ENCODE data around the gene C17orf50. TPM values are rescaled to one million over a fixed set of nuclear protein-coding genes. Genes with fewer than 3 reads are reported as not detected.
A peak's percentile ranks its signal among the peaks of the same experiment; 100 is the strongest.

C17orf50 gene
- total RNA-seq, 2 experiments from 2014 or later = not detected

DNA sequence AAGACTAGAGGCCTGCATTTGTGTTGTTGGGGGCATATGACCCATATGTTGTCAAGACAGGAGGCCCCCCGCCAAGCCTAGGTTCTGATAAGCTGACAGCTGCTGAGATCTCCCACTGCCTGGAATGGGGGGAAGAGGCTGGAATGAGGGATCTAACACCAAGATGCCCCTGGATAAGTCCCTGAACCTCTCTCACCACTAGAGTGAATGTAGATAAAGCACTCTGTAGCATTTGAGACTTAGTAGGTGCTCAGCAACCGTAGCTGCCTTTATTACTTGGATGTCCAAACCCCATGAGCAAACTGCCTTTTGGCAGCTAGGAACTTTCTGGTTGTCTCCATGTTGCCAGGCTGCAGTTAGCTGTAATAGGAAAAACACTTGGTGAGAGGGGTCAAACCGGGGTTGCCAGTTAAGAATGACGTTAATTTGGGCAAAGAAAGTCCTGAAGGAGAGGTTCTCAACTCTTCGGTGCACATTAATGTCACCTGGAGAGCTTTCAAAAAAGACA, 33.7 kb upstream of the C17orf50 start:
- Mint-ChIP-seq H3K27me3 (ENCODE audit: low read depth) (no peaks in the 10 kb centered on the region), H3K36me3 (ENCODE audit: low read depth) (peaks cover 14% of the 10 kb centered on the region), H3K4me1 (ENCODE audit: low read depth) (peaks cover 14% of the 10 kb centered on the region), H3K27ac (no peak overlapping the region), H3K4me3 (no peak overlapping the region), H3K9me3 (no peaks in the 10 kb centered on the region)
- no peak for DNase-seq
- intact Hi-C loops (cut with micrococcal nuclease) = no loop called here
- CTCF ChIA-PET = interaction anchor here (1.7 kb wide), 1 partner anchor 13 kb away, joined by 4 read pairs; no protein-coding TSS in a partner anchor

DNA sequence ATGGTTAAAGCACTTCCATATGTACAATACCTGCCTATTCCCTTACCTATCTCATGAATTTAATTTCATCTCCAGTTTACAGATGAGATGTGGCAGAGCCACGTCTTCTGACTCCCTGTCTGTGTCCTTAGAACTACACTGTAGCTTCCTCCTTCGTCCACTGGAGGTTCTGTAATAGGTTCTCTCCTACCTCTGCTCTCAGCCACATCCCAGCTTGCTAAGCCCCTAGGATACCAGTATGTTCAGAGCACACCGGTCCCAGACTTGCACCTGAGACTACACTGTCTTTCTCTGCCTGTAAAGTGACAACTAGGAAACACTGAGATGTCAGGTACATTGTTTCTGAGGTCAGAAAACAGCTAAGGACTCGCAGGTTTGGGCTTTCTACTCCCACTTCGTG, 33.1 kb upstream of the C17orf50 start:
- H3K4me3 Mint-ChIP-seq = no peak overlapping the region
- intact Hi-C loops (cut with micrococcal nuclease) = no loop called here

DNA sequence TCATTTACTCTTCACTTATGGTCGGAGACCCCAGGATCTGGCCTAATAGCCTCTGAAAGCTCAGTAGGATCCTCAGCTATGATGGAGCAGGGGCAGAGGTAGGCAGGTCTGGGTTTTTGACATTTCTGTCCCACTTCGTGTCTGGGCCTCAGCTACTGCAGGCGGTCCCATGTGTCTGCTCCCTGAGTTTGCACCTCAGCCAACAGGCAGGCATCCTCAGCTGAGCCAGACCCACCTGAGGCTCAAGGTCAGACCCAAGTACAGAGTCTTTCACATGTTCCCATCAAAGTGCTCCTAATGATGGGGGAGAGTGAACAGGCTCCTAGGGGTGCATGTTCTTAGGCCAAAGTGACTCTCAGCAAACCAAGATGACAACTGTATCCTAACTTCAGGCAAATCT, 32.1 kb upstream of the C17orf50 start:
- H3K36me3 Mint-ChIP-seq (ENCODE audit: low read depth) = peaks cover 14% of the 10 kb centered on the region
- no peak overlapping the region for H3K4me3 Mint-ChIP-seq
- intact Hi-C loops (cut with micrococcal nuclease) = no loop called here
- CTCF ChIA-PET = interaction anchor here (1.0 to 1.5 kb wide), 2 partner anchors 19 to 80 kb away, joined by 4 to 7 read pairs; no protein-coding TSS in a partner anchor
- no peaks in the 10 kb centered on the region for H3K27me3 Mint-ChIP-seq (ENCODE audit: low read depth)
- no peak overlapping the region for H3K27ac Mint-ChIP-seq
- no peak for DNase-seq
- no peaks in the 10 kb centered on the region for H3K9me3 Mint-ChIP-seq
- peaks cover 16% of the 10 kb centered on the region for H3K4me1 Mint-ChIP-seq (ENCODE audit: low read depth)

More for the DNA sequence above, 33.1 kb upstream of the C17orf50 start:
- Mint-ChIP-seq H3K36me3 (ENCODE audit: low read depth) (peaks cover 14% of the 10 kb centered on the region), H3K27me3 (ENCODE audit: low read depth) (no peaks in the 10 kb centered on the region), H3K27ac (no peak overlapping the region), H3K4me1 (ENCODE audit: low read depth) (peaks cover 16% of the 10 kb centered on the region), H3K9me3 (no peaks in the 10 kb centered on the region)
- CTCF ChIA-PET = interaction anchor here (0.5 to 1.7 kb wide), 4 partner anchors 12 to 435 kb away, joined by 4 to 7 read pairs (median 4); no protein-coding TSS in a partner anchor
- no peak for DNase-seq

DNA sequence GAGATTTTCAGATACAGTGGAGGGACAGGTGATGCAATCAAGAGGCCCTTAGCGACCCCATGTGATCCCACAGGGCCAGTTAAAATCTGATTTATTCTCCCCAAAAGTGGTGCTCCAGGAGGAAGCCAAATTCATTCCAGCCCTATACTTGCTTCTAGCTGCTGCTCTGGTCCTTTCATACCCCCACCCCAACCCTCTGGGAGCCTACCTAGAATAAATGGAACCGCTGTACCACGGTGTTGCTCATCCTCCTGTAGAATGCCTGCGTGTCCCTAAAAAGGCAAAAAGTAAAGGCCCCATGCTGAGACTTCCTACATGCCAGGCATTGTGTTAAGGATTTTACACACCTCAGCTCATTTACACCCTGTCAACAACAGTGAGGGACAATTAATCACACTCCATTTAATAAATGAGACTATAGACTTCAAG, 31.3 kb upstream of the C17orf50 start:
- intact Hi-C loops (cut with micrococcal nuclease) = no loop called here
- Mint-ChIP-seq H3K4me3 (no peak overlapping the region), H3K27me3 (ENCODE audit: low read depth) (no peaks in the 10 kb centered on the region), H3K4me1 (ENCODE audit: low read depth) (peaks cover 16% of the 10 kb centered on the region), H3K36me3 (ENCODE audit: low read depth) (peaks cover 10% of the 10 kb centered on the region), H3K27ac (no peak overlapping the region), H3K9me3 (no peaks in the 10 kb centered on the region)
- CTCF ChIA-PET = interaction anchor here (2.8 kb wide), 1 partner anchor 18 kb away, joined by 16 read pairs; no protein-coding TSS in a partner anchor
- DNase-seq = no peak

DNA sequence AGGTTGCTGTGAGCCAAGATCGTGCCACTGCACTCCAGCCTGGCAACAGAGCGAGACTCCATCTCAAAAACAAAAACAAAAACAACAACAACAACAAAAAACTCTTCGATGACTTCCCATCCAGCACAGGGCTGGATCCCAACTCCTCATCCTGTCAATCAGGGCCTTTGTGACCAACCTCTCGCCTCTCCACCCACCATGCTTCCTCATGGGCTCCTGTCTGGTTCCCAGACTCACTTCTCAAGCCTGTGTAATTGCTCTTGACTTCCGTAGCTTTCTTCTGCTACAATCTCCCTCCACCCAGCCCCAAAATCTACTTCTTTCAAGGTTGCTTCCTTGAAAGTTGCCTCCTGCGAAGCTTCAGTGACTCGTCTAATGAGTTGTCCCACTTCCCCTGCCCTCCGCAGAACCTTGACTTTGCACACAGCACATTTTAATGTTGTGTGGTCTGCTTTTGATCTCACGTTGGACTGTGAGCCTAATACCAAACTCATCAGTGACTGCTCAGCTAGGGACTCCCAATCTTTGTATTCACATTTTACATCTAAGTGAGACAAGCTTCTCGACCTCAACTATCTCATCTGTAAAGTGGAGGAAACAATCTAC, 30.2 kb upstream of the C17orf50 start:
- Mint-ChIP-seq H3K9me3 (no peaks in the 10 kb centered on the region), H3K36me3 (ENCODE audit: low read depth) (peaks cover 4% of the 10 kb centered on the region), H3K27ac (no peak overlapping the region), H3K4me1 (ENCODE audit: low read depth) (peaks cover 16% of the 10 kb centered on the region), H3K27me3 (ENCODE audit: low read depth) (no peaks in the 10 kb centered on the region), H3K4me3 (peak overlapping the region; percentile 74)
- intact Hi-C loops (cut with micrococcal nuclease) = no loop called here
- peak; percentile 35 for DNase-seq
- CTCF ChIA-PET = interaction anchor here (0.7 to 2.8 kb wide), 8 partner anchors 9 to 126 kb away, joined by 3 to 16 read pairs (median 4); no protein-coding TSS in a partner anchor

DNA sequence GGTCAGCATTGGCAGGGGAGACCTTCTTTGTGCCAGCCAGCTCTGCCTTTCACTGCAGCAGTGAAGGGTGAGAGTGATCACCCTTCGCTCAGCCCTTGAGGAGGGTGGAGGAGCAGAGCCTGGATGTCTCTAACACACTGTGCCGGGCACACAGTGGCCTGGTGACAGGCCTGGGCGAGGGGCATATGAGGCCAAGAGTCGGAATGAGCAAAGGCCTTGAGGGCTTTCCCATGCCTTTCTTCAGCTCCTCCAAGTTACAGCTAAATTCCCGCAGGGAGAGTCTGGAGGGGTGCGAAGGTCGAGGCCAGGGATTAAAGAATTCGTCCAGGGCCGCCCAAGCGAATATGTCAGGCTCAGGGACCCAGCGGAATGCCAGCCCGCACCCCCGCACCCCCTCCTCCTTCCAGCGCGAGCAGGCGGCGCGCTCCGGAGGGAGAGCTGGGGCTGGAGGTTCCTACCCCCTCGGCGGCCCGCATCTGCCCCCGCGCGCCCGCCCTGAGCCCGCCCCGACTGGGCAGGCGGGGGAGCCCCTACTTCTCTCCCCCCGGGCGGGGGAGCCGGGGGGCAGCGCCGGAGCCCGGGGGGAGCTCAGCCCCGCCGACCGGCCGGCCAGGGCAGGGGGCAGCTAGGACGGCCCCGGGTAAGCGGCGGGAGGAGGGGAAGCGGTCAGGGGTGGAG, 29.3 kb upstream of the C17orf50 start, which contains the start of gene RASL10B:
RASL10B (plus strand) TSS at position 401 of the 678 bp plus-strand sequence. CDS start 3,546 bp downstream, outside the sequence.
- Mint-ChIP-seq H3K4me1 (ENCODE audit: low read depth) (peaks cover 16% of the 10 kb centered on the region), H3K4me3 (peak within 1 kb of the TSS; percentile 74), H3K36me3 (ENCODE audit: low read depth) (no peaks in the 10 kb centered on the region), H3K27me3 (ENCODE audit: low read depth) (no peaks in the 10 kb centered on the region), H3K9me3 (no peaks in the 10 kb centered on the region), H3K27ac (peak within 1 kb of the TSS; percentile 53)
- intact Hi-C loops (cut with micrococcal nuclease) = no loop called here
- peak; percentile 64 for DNase-seq
- CTCF ChIA-PET = interaction anchor here (0.5 to 2.8 kb wide), 7 partner anchors 8 to 135 kb away, joined by 3 to 16 read pairs (median 3); no protein-coding TSS in a partner anchor

DNA sequence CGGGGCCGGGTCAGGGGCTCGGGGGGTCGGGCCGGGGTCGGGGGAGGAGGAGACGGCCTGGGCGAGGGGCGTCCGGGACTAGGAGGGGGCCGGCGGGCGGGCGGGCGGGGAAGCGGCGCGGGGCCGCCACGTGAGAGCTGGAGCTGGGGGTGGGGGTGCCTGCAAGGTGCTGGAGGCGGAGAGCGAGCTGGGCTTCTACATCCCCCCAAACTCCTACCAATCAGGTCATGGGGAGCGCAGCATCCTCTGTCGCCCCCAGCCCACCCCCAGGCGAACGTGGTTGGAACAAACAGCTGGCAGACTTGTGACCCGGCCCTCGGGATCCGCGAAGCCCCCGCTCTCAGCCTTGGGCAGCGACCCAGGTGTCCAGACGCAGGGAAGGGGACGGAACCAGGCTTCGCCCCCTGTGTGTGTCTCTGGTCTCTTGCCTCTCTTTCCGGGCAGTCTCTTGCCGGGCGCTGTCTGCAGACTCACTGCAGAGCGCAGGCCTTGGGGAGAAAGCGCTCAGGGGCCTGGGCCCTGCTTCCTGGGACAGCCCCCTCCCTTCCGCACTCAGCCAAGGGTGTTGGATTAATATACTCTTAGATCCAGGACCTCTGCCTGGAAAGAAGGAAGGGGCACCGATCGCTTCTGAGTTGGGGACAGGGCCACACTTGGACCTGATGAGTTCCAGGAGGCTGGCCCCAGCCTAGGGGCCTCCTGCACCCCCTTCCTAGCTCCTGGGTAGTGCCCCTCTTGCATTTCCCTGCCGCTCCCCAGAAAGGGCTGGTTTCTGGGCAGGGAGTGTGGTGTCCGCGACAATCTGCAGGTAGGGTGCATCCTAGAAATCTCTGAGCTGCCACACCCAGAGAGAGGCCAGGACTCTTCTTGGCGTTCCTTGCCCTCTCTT, 28.5 kb upstream of the C17orf50 start:
- Mint-ChIP-seq H3K4me3 (peak overlapping the region; percentile 52), H3K36me3 (ENCODE audit: low read depth) (no peaks in the 10 kb centered on the region)

DNA sequence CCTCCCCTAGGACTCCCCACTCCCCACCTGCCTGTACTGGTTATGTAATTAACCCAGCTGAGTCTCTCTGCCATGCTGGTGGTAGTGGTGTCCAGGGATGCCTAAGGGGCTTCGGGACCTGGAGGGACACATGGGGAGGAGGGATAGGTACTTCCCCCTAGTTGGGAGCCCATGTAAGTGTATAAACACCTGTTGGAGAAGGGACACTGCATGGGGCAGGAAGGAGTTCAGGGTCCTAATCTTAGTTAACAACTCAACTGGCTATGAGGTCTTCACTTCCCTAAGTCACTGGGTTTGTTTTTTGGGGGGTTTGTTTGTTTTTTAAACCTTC, 27.9 kb upstream of the C17orf50 start:
- no peaks in the 10 kb centered on the region for H3K36me3 Mint-ChIP-seq (ENCODE audit: low read depth)
- CTCF ChIA-PET = interaction anchor here (0.5 kb wide), 1 partner anchor 64 kb away, joined by 4 read pairs; no protein-coding TSS in a partner anchor
- H3K27ac Mint-ChIP-seq = no peak overlapping the region
- peak overlapping the region; percentile 52 for H3K4me3 Mint-ChIP-seq
- DNase-seq = no peak
- no peaks in the 10 kb centered on the region for H3K27me3 Mint-ChIP-seq (ENCODE audit: low read depth)
- peaks cover 16% of the 10 kb centered on the region for H3K4me1 Mint-ChIP-seq (ENCODE audit: low read depth)
- intact Hi-C loops (cut with micrococcal nuclease) = no loop called here
- H3K9me3 Mint-ChIP-seq = no peaks in the 10 kb centered on the region

More for the DNA sequence above, 28.5 kb upstream of the C17orf50 start:
- intact Hi-C loops (cut with micrococcal nuclease) = no loop called here
- CTCF ChIA-PET = interaction anchor here (0.5 to 2.8 kb wide), 7 partner anchors 8 to 136 kb away, joined by 3 to 16 read pairs (median 4); no protein-coding TSS in a partner anchor
- Mint-ChIP-seq H3K27ac (no peak overlapping the region), H3K27me3 (ENCODE audit: low read depth) (no peaks in the 10 kb centered on the region), H3K4me1 (ENCODE audit: low read depth) (peaks cover 16% of the 10 kb centered on the region), H3K9me3 (no peaks in the 10 kb centered on the region)
- DNase-seq = no peak

DNA sequence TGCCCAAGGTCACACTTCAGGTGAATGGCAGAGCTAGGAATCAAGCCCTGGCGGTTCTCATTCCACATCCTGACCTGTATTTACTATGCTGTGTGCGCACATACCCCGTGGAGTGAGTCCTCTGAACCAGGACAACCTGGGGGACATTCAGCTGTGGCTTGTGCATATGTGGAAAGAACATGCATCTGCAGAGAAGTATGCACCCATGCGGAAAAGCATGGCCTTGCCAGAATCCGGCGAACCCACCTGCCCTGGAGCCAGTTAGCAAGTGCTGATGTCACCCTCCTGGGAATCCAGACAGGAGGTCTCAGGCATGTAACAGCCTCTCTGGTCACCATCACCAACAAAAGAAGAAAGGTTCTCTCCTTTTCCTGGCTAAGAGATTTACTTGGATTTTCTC, 27.3 kb upstream of the C17orf50 start:
- peaks cover 16% of the 10 kb centered on the region for H3K4me1 Mint-ChIP-seq (ENCODE audit: low read depth)
- H3K27me3 Mint-ChIP-seq (ENCODE audit: low read depth) = no peaks in the 10 kb centered on the region
- no peak overlapping the region for H3K27ac Mint-ChIP-seq
- H3K9me3 Mint-ChIP-seq = no peaks in the 10 kb centered on the region
- no peaks in the 10 kb centered on the region for H3K36me3 Mint-ChIP-seq (ENCODE audit: low read depth)
- DNase-seq = no peak
- H3K4me3 Mint-ChIP-seq = no peak overlapping the region
- CTCF ChIA-PET = no interaction called here
- intact Hi-C loops (cut with micrococcal nuclease) = no loop called here

DNA sequence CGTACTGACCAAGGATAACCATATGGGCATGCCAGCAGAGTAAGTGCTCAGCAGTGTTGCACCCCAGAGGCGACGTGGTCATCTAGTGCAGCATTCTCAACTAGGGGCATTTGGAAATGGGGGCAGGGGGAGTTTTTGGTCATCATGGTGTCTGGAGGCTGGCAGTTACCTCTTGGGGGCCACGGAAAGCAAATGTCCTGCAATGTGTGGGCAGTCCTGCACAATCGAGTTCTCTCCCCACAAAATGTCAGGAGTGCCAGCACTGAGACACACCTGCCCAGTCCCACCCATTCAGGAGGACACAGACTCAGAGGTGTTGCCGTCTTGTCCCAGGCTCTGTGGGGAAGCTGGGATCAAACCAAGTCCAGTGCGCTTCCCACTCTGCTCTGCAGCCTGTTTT, 26.3 kb upstream of the C17orf50 start:
- H3K4me1 Mint-ChIP-seq (ENCODE audit: low read depth) = peaks cover 16% of the 10 kb centered on the region
- H3K36me3 Mint-ChIP-seq (ENCODE audit: low read depth) = no peaks in the 10 kb centered on the region
- DNase-seq = no peak
- no peaks in the 10 kb centered on the region for H3K27me3 Mint-ChIP-seq (ENCODE audit: low read depth)
- H3K9me3 Mint-ChIP-seq = no peaks in the 10 kb centered on the region
- no peak overlapping the region for H3K4me3 Mint-ChIP-seq
- CTCF ChIA-PET = no interaction called here
- intact Hi-C loops (cut with micrococcal nuclease) = no loop called here
- no peak overlapping the region for H3K27ac Mint-ChIP-seq

DNA sequence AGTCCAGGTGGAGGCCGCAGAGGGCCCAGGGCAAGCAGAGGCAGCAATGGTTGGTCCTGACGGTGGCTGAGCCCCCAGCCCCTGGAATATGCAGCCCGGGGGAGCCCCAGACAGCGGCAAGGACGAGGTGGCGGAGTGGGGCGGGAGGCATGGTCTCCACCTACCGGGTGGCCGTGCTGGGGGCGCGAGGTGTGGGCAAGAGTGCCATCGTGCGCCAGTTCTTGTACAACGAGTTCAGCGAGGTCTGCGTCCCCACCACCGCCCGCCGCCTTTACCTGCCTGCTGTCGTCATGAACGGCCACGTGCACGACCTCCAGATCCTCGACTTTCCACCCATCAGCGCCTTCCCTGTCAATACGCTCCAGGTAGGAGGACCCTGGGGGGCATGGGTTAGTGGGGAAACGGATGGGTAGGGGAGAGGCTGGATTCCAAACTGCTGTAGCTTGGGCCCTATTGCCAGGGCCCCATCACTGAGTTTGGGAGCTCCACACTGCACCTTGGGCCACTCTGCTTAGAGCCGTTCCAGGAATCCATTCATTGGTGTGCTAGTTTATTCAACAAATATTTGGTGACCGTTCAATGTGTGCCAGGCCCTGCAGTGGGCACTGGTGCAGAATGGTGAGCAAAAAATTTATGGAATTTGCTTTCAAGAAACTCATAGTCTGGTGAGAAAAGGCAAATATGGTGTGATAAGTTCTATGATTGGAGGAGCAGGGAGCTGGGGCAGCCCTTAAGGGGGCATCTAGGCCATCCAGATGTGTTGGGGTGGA, 25.5 kb upstream of the C17orf50 start:
- no peak for DNase-seq
- H3K27me3 Mint-ChIP-seq (ENCODE audit: low read depth) = peaks cover 5% of the 10 kb centered on the region
- no peak overlapping the region for H3K27ac Mint-ChIP-seq
- CTCF ChIA-PET = interaction anchor here (1.0 to 1.8 kb wide), 2 partner anchors 12 to 20 kb away, joined by 3 to 5 read pairs; no protein-coding TSS in a partner anchor
- intact Hi-C loops (cut with micrococcal nuclease) = no loop called here
- no peaks in the 10 kb centered on the region for H3K9me3 Mint-ChIP-seq
- H3K4me3 Mint-ChIP-seq = no peak overlapping the region
- H3K36me3 Mint-ChIP-seq (ENCODE audit: low read depth) = no peaks in the 10 kb centered on the region
- H3K4me1 Mint-ChIP-seq (ENCODE audit: low read depth) = peaks cover 13% of the 10 kb centered on the region

All from activated naive CD4-positive, alpha-beta T cell treated with anti-CD3 and anti-CD28 coated beads for 36 hours (primary cell).